EL (cell line): Measurements from ENCODE around the gene CCNC.
"Not testable (repeated sequence)": the region's sequence is repeated elsewhere in the genome, so short reads cannot be mapped to it uniquely, and the experiment has no call there.

Experiments
- DNase-seq: peaks from one replicate; pipeline ENCODE4 v3.0.0-alpha.2; 2016

Gene CCNC

DNA sequence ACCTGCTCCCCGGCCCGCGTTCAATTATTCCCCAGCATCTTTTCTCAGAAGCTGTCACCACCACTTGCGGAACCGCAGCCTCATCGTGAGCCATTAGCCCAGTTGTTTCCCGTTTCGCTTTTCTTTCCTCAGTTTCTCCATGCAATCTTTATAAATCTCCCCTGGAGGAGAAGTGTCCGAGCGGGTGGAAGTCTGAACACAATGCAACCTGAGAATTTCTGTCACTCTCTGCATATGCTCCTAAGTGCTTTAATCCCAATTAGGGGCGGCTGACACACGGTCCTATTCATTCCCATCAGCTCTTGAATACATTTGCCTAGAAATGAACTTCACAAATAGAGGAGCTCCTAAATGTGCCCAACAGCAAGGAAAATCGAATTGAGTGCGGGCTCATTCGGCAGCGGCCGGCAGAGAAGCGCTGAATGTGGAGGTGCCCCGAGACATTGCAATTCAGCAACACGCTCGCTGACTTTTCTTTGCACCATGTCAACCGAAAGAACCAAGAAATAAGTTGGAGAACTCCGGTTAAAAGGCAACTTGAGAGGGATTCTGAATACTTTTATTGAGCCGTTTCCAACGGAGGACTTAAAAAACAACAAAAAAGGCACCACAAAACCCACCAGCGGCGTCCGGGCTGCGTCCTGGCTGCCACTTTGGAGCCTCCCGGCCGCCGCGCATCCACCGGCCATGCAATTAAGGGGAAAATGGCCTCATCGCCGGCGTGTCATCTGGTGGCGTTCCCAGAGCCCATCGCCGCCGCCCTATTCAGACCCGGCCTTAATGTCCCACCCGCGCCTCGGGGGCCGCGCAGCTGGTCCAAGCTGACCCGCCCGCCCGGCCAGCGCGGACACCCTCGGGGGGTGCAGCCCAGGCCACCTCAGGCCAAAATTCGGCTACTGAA lies 34.3 kb upstream of the CCNC start:
- no peak for DNase-seq

DNA sequence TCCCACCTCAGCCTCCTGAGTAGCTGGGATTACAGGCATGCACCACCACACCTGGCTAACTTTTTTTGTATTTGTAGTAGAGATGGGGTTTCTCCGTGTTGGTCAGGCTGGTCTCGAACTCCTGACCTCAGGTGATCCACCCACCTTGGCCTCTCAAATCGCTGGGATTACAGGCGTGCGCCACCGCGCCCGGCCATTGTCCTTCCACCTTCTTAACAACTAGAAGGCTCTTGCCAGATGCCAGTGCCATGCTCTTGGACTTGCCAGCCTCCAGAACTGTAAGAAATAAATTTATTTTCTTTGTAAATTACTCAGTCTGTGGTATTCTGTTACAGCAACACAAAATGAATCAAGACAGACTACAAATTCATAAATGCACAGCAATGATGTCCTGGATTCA lies 26.2 kb upstream of the CCNC start:
- DNase-seq, result not testable (repeated sequence)

DNA sequence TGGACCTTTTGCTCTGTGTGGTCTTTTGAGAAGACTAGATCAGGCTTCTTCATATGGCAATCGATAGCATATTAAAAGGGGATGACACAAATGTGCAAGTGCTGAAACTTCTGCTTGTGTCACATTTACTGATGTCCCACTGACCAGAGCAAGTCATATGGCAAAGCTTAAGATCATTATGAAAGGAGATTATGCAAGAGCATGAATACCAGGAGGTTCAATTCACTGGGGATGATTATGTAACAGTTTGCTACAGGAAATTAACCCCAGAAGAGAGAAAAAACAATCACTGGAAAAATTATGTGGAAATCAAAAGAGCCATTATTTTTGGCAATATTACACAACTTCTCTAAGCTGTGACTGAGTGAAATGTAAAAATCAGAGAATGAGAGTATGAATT lies 24.4 kb upstream of the CCNC start:
- DNase-seq, result no peak

DNA sequence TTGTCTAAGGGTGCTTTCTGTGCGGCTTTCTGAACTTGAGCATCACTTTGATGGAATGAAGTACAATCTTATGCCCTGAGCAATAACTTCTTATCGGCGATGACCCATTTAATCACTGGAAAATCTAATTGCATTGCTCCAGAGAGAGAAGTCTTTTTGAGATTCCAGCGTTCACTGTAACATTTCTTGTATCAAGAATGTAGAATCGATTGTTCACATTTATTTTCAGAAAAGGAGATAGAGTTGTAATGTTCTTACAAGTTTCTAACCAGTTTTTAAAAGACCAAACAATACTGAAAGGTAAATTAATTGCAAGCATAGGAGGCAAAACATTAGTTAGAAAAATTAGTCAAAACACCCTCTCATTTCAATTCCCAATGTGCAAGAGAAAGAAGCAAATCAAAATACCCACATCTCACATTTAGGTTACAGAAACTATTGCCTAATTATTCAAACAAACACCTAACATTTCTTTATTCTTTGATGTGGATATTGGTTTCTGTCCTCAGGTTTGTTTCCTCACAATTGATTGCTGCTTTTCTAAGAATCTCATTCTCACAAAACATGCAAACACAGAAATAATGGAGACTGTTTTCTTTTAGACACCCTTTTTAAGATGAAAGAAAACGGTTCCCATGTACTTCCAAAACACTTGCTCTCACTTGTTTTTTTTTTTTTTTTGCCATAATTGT lies 23.4 kb upstream of the CCNC start:
- no peak for DNase-seq

DNA sequence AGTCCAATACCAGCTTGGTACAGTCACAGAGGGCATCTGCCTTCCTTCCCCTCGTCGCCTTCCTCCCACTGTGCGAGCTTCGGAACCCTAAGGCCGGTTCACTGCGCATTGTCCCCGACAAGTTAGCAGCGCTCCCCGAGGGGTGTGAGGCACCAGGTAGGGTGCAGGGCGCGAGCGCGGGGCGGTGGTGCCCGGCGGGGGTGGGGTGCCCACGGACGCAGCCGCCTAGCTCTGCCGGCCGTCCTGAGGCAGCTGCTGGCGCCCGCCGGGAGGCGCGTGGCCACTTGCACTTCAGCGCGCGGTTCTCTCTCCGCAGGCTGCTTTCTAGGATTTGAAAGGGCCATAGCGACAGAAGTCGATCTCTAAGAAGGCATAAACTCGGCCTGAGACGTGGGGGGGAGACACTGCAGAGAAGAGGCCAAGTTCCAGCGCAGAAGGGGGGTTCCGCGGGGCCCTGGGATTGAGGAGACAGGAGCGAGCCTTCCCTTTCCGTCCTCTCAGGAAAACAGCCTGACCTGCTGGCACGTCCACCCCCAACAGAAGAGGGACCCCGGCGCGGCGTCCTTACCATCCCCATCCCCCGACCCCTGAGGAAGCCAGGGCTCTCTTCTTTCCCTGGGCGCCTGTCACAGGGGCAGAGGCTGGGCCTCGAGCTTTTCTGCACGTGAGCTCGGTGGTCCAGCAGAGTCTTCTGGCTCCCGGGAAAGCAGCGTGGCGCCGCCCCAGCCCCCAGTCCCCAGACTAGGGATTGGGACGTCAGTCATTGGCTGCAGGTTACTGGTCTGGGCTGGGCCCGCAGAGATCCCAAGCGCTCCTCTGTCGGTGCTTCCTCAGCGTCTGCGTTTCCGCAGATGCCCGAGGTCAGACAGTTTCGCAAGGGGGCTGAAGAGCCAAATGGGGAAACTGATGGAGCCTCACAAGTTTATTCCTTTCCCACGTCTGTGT lies 22.5 kb upstream of the CCNC start:
- DNase-seq, result no peak

DNA sequence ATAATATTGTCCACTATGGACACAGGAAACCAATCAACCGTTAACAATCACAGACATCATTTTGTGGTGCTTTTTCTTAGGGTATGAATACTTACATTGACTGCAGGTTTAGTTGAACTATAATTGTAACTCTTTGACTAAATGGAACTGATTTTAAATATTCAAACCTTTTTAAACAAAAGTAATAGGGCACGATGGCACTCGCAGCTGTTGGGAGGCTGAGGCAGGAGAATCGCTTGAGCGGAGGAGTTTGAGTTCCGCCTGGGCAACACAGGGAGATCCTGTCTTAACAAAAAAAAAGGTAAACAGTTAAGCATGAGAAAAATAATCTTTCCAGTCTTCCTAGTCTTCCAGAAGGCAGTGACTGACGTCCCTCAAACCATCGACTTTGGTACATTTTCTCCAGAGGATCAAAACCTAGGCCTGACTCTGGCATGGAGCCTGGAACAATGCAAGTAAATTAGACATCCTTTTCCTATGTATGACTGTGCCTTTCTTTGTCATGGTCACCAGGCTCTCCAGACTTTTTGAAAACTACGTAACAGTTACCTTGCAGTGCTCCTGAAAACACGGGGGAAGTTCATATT lies 21.5 kb upstream of the CCNC start:
- DNase-seq, result no peak

DNA sequence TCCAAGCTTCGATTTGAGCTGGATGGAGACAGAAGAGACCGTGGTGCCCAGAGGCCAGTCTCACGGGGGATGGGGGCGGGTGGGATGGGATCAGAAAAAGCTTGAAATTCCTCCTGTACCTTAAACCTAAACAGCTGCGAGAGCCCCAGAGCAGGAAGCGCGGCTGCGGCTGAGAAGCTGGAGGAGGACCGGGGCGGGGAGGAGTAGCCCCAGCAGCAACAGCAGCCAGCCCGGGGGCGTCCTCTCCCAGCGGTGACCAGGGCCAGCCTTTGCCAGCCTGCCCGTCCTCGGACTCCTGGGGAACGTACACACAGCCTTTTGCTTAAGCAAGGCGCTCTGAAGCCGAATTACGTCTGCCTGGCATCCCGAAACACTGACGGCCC lies 20.8 kb upstream of the CCNC start:
- peak; percentile 26 for DNase-seq

DNA sequence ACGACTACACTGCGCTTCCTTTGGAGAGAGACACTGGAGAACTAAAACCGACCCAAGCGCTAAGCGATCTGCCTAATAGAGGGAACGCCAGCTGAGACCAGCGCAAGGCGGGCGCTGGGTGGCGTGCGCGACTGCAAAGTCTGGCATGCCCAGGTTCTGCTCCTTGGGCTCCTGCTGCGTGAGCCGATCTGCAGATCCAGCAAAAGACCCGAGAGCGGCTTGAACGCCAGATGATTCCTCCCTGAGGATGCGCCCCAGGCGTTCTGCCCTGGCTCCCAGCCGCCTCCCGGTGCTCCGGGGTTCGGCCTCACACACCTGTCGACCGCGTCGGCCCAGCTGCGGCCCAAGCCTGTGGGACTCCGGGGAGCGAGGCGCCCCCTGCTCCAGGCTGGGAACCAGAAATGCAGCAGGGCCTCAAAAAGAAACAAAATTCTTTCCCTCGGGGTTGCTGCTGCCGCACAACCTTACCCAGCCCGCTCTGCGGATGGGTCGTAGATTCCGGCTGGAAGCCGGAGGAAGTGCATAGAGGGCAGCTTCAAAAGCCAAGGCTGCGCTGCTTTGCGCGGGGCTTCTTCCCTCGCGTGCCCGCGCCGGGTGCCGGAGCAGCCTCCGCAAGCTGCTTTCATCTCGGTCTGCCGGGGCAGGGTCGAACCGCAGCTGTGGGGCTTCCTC lies 20.3 kb upstream of the CCNC start:
- peak; percentile 79 for DNase-seq

DNA sequence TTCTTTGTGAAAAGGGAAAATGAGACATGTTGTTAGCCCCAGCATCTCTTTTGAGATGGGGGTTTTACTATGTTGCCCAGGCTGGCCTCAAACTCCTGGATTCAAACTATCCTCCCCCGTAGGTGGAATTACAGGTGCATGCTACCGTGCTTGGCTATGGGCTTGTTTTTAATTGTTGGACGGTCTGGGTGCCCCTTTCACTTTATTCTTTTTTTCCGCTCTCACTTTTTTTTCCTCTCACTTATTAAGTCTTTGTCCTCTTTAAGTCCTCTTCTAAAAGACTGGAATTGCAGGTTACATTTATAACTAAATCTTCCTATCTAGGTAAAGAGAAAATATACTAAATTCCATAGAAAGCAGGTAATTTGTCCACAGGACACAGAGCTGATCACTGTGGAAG lies 19.3 kb upstream of the CCNC start:
- DNase-seq, result no peak

DNA sequence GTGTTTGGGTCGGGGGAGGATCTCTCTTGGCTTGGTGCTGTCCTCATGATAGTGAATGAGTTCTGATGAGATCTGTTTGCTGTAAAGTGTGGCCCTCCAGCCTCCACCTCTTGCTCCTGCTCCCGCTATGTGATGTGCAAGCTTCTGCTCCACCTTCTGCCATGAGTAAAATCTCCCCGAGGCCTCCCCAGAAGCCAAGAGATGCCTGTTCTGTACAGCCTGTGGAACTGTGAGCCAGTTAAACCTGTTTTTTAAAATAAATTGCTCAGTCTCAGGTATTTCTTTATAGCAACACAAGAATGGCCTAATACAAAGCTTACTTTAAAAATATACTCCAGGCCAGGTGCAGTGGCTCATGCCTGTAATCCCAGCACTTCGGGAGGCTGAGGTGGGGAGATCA lies 11.3 kb upstream of the CCNC start:
- DNase-seq, result no peak

DNA sequence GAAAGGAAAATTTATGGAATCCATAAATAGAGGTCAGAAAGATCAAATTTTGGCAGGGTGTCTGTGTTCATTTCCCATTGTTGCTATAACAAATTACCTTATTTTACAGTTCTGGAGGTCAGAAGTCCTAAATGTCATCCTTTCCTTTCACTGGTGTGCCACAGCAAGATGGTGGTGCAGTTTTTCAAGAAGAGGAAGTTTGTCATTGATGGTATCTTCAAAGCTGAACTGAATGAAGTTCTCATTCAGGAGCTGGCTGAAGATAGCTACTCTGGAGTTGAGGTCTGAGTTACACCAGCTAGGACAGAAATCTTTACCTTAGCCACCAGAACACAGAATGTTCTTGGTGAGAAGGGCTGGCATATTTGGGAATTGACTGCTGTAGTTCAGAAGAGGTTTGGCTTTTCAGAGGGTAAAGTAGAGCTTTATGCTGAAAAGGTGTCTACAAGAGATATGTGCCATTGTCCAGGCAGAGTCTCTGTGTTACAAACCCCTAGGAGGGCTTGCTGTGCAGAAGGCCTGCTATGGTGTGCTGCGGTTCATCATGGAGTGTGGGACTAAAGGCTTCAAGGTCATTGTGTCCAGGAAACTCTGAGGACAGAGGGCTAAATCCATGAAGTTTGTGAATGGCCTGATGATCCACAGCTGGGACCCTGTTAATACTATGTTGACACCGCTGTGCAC lies 7.2 kb upstream of the CCNC start:
- DNase-seq, result no peak

DNA sequence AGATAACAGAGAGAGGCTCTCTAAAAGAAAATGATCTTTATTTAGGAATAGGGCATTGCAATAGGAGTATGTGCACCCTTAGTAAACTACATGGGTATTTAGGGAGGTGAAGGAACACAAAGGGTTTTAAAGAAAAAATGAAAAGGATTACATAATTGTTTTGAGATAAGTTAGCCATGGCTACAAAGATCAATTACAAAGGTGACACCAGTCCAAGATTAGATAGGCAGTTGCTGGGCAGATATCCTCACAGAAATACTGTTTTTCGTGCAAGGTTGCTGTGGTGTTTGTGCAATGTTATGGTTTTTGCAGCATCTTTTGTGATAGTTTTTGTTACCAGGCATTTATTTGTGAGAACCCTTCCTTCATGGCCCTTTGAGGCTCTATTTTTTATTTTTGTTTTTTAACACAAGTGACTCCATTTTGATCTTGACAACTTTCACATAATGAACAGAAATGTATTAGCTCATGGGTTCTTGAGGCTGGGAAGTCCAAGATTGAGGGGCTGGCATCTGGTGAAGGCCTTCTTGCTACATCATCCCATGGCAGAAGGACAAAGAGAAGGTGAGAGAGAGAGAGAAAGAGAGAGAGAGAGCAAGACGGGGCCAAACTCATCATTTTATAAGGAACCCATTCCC lies 5.6 kb upstream of the CCNC start:
- DNase-seq, result no peak

DNA sequence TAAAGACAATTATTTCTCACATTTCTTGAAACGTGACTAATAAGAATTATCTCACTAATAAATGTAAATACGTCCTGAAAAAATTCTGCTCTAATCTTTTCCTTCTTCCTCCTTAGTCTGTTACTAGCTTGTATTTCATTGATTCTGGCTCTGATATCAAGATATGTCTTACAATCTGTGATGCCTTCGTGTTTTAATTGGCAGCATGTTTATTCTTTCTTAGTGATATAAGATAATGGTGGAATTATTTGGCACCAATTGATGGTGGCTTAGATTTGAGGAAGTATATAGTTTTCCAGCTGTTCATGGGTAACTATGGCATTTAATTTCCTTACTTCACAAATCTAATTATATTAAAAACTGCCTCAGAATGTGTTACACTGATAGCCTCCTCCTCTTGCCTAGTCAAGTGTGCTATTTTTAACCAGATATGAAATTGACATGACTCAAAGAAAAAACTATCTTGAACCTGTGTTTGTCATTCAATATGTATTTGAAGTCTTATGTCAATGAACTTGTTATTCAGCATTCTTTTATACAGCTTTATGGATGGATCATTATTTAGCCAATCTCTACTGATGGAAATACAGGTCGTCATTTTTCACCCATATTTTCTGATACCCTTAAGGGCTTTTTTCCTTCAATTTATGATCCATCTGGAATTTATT lies 5.3 kb downstream of the CCNC start:
- no peak for DNase-seq

DNA sequence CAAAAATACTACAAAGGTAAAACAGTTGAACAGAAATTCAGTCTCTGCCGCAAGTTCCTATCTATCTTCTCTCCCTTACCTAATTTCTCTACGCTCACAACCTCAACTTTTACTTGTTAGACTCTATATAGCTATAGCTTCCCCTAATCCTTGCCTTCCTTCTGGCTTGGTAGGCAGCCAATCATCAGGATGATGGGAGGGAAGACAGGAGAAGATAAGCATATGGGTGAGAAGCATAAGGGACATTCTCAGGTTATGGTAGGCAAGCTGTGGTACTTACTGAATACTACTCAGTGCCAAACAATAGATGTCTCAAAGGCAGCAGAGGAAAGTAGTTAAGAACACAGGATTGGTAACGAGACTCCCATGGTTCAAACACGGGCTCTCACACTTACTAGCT lies 7.8 kb downstream of the CCNC start:
- no peak for DNase-seq

DNA sequence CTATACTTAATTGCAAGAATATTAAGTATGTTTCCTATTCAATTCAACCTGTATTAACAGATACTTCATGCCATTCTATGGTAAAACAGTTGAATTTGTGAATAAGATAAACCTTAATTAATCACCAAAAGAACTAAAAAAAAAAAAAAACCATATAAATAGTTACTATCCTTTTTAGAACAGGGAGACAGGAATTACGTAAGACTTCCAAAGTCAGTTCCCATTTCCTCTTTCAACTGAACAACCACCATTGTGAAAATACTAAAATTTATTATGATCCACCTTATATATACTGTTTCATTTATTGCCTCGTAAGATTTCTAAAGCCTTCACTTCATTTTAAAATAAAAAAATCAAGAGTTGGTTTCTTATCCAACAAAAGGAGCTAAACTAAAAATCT lies 9.4 kb downstream of the CCNC start:
- DNase-seq, result no peak

DNA sequence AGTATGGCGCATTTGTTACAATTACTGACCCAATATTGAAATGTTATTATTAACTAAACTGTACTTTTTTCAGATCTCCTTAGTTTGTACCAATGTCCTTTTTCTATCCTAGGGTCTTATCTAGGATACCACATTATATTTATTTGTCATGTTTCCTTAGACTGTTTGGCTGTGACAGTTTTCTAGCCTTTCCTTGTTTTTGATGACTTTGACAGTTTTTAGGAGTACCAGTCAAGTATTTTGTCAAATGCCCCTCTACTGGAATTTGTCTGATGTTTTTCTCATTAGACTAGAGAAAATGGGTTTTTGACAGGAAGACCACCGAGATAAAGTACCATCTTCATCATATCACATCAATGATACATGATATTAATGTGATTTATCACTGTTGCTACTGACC lies 14.6 kb downstream of the CCNC start:
- no peak for DNase-seq

DNA sequence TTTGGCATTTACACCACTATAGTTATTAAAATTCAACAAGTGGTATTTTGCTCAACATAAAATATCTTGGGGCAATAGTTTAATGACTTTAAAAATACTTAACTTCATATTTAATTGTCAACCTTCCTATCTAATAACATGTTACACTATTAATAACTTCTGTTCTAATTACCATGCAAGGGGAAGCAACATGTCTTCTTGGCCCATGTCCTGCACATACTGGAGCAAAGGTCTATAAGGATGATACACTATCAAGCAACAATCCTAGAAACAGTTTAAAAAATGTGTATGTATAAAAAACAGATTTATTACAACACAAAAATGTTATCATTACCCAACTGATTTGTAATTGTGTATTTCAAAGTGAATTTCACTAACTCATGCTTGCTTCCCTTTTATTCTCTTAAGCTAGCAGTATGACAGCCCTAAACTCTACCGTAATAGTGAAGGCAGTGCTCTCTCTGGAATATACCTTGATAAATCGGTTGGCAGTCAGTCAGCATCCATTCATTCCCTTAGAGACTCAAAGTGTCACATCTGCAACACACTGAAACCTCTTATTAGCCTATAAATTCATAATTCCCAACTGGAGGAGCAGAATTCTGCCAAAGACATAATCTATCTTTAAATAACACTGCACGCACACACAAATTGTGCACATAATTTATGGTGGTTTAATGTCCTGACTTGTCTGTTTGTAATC lies 18.3 kb downstream of the CCNC start:
- no peak for DNase-seq

DNA sequence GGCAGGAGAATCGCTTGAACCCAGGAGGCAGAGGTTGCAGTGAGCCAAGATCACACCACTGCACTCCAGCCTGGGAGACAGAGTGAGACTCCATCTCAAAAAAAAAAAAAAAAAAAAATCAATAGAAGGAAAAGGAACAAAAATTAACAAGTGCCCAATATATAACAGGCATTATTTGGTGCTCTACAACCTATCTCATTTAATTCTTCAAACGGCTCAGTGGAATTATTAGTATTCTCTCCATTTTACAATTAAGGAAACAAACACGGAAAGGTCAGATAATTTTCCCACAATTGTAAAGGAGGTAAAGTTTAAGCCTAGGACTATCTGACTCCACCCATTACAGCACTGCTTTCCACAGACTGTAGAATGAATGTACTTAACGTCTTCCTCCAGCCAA lies 19.8 kb downstream of the CCNC start:
- no peak for DNase-seq

DNA sequence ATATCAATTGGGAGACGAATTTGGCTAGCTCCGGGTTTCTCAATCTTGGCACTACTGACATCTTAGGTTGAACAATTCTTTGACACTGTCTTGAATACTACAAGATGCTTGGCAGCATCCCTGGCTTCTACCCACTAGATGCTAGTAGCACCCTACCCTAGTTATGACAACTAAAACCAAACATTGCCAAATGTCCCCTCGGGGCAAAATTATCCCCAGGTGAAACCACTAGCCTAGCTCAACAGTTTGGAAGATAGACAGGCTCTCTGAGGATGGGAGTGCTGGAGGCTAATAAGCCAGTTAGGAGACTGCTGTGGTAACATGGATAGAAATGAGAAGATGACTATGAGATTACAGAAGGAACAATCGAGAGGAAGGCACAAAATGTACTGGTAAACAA lies 20.9 kb downstream of the CCNC start:
- no peak for DNase-seq

DNA sequence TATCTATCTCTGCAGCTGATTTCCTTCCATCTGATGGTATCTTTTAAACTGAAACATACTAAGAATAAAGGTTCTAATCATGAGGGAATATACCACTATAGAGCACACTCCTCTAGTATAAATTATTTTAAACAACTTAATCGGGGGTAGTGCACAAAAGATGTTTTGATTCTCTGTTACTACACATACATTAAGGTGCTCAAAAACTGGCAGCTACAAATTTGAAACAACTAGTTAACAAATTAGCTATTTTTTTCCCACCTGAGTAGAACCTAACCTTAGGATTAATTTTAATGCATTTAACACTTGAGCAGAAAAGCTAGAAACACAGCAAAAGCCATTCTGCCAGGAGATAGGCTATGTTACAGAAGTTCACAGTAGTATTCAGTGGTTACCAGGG lies 23.0 kb downstream of the CCNC start:
- DNase-seq, result no peak
